ENCODE results near the gene ATP6AP1. TPM values are rescaled to one million over a fixed set of nuclear protein-coding genes. Genes with fewer than 3 reads are reported as not detected.
A peak's percentile ranks its signal among the peaks of the same experiment; 100 is the strongest.

ATP6AP1 gene
- total and polyA plus RNA-seq, 2 of the 13 experiments (the other 11 are each of a cell fraction or from before 2014, with no cell fraction given): 56.7 to 110 TPM

- no peaks in the 10 kb centered on the region; a peak in 1 of 5 replicates for H3K36me3 ChIP-seq (replicated peaks in 1 of 2; ENCODE audit: control insufficient read depth in 1 of 2, insufficient read depth in 2 of 2, low read length in 2 of 2)
- H4K20me1 ChIP-seq (ENCODE audit: insufficient read depth, low read length): no peaks in the 10 kb centered on the region
- POLR2A ChIA-PET: interaction anchor here (2.3 kb wide), 1 partner anchor 9 kb away, joined by 11 read pairs; the partner anchor contains the start of gene SLC10A3
- TF ChIP-seq ZNF10 (CRISPR knock-in tag; IDR thresholded peaks at IDR 0.05; ENCODE audit: borderline replicate concordance, low read depth) (no peak), ZNF207 (IDR thresholded peaks at IDR 0.05; ENCODE audit: borderline replicate concordance) (no peak), KDM2A (CRISPR knock-in tag; IDR thresholded peaks at IDR 0.05; ENCODE audit: borderline replicate concordance, low read depth) (no peak), ZBTB8A (CRISPR knock-in tag; IDR thresholded peaks at IDR 0.05; ENCODE audit: borderline replicate concordance, low read depth) (no peak), MXI1 (IDR thresholded peaks at IDR 0.05; ENCODE audit: borderline replicate concordance, low read depth, low read length) (no peak), HNF4G (IDR thresholded peaks at IDR 0.05; ENCODE audit: borderline replicate concordance, low read depth, low read length) (no peak), HNF4G (CRISPR knock-in tag; IDR thresholded peaks at IDR 0.05; ENCODE audit: borderline replicate concordance, low read depth) (no peak), ZNF562 (CRISPR knock-in tag; IDR thresholded peaks at IDR 0.05; ENCODE audit: borderline replicate concordance) (no peak), RNF219 (CRISPR knock-in tag; IDR thresholded peaks at IDR 0.05) (no peak), ZNF747 (CRISPR knock-in tag; IDR thresholded peaks at IDR 0.05; ENCODE audit: borderline replicate concordance) (no peak), HCFC1 (IDR thresholded peaks at IDR 0.05; ENCODE audit: low read depth, low read length) (no peak), NBN (conservative IDR thresholded peaks at IDR 0.05) (no peak), ETV6 (CRISPR knock-in tag; conservative IDR thresholded peaks at IDR 0.05) (no peak), NPAS2 (CRISPR knock-in tag; IDR thresholded peaks at IDR 0.05; ENCODE audit: borderline replicate concordance) (no peak), ZNF234 (CRISPR knock-in tag; conservative IDR thresholded peaks at IDR 0.05) (no peak), PTBP1 (IDR thresholded peaks at IDR 0.05; ENCODE audit: low read depth, low read length, poor library complexity, severe bottlenecking) (no peak), SATB2 (CRISPR knock-in tag; IDR thresholded peaks at IDR 0.05) (no peak), IRX3 (CRISPR knock-in tag; IDR thresholded peaks at IDR 0.05; ENCODE audit: borderline replicate concordance, low read depth) (no peak), ZNF570 (CRISPR knock-in tag; IDR thresholded peaks at IDR 0.05; ENCODE audit: borderline replicate concordance) (no peak)
- H2AFZ ChIP-seq (ENCODE audit: low read length): no peak overlapping the region
- CTCF ChIA-PET (ENCODE audit: low intra/inter-chr PET ratio, low total read pairs): no interaction called here
- 19% methylated on average over 4 of the region's 5 CpGs for WGBS (ENCODE audit: low lambda C conversion rate)
- ATAC-seq (peak; percentile 15; the same call in 1 of the 3 replicates), FAIRE-seq (peak; percentile 40), DNase-seq (ENCODE audit: low spot score) (no peak)
- no TSS peak for BruUV-seq (replicated peaks)
- no peaks in the 10 kb centered on the region for H3K9me3 ChIP-seq (ENCODE audit: low read length)
- H3K4me2 ChIP-seq (ENCODE audit: low read depth, low read length): no peak overlapping the region
- no peak overlapping the region for H3K4me3 ChIP-seq (replicated peaks in 1 of 3; ENCODE audit: insufficient read depth in 1 of 3, low read depth in 2 of 3, low read length in 3 of 3)
- no peaks in the 10 kb centered on the region for H3K27me3 ChIP-seq (ENCODE audit: control insufficient read depth in 1 of 2, insufficient read depth in 2 of 2, low read length in 2 of 2)
- intact Hi-C loops (cut with micrococcal nuclease; ENCODE audit: unreplicated experiment): no loop called here
- no peaks in the 10 kb centered on the region for H3K79me2 ChIP-seq (ENCODE audit: insufficient read depth, low read length)
- no peak overlapping the region for H3K27ac ChIP-seq (ENCODE audit: extremely low read length, insufficient read depth, low read length)
- peaks cover 26% of the 10 kb centered on the region for H3K4me1 ChIP-seq (ENCODE audit: insufficient read depth, low read length)
- no peak overlapping the region for H3K9ac ChIP-seq (ENCODE audit: insufficient read depth, low read depth, low read length)
- in situ Hi-C loops (cut with HindIII; ENCODE audit: extremely low pct_ligation_motif_present, low pct_unique_long_range_greater_than_20kb): loop anchor here (5.0 kb wide), 1 partner anchor 36 kb away; the partner anchor contains the start of gene FAM3A
Observed at GRCh38 chrX:154481195-154481594, 52.7 kb downstream of the ATP6AP1 start.
